Limb (tissue), 2 donors: ENCODE measurements around the gene CNN2.

Experiments
- DNase-seq, 2 donors: peaks; one replicate each; pipeline ENCODE4 v3.0.0-alpha.2; 2016; ENCODE audit errors: extremely low spot score in 2 of 2

CNN2 gene

DNA sequence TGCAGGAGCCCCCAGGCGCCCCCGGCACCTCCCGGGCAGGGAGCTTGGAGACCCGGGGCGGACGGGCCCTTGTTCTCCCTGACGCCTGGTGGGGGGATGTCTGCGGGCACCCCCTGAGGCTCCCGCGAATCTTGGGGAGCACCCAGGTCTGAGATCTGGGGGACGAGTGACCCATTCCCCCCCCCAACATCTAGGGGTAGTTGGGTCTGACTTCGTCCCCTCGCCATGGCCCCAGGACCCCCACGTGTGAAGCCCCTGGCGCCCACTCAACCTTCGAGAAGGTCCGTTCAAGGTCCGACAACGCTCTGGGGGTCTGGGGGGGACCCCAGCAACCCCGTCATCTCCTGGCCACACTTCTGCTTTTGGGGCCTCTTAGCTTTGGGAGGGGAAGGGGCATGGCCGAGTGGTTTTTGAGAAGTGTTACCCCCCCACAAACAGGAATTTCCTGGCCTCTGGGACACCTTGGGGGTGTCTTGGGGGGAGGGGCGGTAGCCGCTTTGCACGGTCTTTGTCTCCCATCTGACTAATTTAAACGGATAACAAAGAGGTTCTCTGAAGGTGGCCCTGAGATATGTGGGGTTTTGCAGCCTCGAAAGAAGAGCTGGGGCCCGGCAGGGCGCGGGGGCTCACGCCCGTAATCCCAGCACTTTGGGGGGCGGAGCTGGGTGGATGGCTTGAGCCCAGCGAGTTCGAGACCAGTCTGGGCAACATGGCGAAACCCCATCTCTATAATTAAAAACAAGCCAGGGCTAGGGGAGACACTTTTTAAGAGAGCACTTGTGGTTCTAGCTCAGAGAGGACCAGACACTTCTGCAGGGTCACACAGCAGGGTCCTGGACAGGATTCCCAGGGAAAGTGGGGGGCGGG is 608 bp downstream of the CNN2 start:
- peak in 1 of 2 donors; percentile 65 for DNase-seq

DNA sequence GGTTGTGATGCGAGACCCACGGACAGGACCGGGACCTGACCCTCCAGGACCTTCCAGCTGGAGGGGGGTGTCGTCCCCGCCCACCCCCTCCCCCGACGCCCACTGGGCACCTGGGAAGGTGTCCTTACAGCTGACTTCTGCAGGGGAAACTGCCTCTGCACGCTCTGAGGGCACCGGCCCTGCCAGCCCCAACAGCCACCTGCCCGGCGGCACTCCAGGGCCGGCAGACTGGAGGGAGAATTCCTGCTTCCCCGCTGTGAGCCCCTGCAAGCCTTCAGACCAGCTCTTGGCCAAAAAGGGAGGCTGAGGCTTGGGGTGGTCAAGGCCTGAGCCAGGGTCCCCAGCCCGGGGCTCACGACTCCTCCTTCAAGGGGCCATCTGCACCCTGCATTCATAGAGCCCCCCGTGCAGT is 1.2 kb downstream of the CNN2 start:
- no peak for DNase-seq

DNA sequence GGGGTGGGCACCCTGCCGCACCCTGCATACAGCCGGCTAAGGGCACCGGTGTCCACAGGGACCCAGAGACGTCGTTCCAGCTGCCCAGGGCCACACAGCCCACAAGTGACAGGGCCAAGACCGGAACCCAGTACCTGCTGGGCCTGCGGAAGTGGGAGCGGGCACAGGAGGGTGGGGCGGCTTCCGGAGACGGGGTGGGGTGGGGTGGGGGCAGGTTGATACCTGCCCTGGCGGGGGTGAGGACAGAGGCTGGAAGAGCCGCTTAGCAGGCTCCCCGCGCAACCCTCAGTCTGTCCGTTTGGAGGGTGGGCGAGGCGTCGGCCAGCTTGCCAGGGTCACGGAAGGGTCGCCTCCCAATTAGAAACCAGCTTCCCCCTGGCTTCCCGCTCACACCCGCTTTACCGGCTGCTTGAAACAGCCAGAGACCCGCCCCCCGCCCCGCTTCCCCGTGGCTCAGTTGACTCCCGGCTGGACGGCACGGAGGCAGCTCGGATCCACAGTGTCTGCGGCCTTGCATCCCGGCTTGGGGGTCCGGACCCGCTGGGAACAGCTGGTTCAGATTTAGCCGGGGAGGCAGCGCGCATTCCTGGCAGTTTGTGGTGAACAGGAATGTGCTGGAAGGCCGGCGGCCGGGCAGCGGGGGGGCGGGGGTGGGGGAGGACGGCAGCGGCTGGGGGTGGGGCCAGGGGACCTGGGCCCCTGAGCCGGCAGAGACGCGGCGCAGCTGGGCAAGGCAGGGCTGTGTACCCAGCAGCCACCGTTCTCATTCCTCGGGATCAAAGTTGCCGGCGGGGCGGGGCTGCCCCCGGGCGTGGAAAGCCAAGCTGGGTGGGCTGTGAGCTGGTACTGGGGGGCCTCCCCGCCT is 1.9 kb downstream of the CNN2 start:
- peak; percentile 80 to 89 for DNase-seq

DNA sequence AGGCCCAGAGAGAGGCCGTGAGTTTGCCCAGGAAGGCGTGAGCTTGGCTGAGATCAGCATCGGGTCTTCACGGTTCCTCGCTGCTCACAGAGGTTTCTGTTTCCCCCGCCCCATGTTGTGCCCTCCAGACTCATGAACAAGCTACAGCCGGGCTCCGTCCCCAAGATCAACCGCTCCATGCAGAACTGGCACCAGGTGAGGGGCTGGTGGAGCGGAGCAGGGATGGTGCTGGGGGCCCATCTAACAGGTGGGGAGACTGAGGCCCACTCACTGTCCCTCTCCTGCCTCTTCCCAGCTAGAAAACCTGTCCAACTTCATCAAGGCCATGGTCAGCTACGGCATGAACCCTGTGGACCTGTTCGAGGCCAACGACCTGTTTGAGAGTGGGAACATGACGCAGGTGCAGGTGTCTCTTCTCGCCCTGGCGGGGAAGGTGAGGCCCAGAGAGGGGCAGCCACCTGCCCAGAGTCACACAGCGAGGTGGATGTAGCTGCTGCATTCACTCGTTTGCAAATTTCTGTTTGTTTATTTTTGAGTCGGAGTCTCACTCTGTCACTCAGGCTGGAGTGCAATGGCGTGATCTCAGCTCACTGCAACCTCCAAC is 6.0 kb downstream of the CNN2 start:
- no peak for DNase-seq

DNA sequence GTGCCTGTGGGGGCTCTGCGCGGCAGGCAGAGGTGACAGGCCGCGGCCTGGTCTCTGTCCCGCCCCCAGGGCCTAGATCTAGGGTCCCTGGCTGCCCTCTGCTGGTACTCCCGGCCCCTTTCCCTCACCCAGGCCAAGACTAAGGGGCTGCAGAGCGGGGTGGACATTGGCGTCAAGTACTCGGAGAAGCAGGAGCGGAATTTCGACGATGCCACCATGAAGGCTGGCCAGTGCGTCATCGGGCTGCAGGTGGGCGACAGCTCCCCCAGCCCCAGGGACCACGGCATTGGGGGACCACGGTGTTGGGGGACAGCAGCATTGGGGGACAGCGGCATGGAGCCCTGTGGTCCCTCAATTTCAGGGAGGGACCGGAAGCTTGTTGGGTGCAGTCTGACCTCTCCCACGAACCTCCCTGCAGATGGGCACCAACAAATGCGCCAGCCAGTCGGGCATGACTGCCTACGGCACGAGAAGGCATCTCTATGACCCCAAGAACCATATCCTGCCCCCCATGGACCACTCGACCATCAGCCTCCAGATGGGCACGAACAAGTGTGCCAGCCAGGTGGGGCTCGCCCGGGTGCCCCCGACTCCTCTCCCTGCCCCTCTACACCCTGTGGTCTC is 9.7 kb downstream of the CNN2 start:
- no peak for DNase-seq

DNA sequence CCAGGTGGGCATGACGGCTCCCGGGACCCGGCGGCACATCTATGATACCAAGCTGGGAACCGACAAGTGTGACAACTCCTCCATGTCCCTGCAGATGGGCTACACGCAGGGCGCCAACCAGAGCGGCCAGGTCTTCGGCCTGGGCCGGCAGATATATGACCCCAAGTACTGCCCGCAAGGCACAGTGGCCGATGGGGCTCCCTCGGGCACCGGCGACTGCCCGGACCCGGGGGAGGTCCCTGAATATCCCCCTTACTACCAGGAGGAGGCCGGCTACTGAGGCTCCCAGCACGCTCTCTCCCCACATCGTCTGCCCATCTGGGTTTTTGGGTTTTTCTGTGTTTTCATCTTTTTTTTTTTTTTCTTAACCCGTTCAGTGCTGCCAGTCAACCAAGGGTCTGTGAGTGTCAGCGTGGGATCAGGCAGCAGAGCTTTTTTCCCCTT is 11.2 kb downstream of the CNN2 start:
- DNase-seq = no peak

DNA sequence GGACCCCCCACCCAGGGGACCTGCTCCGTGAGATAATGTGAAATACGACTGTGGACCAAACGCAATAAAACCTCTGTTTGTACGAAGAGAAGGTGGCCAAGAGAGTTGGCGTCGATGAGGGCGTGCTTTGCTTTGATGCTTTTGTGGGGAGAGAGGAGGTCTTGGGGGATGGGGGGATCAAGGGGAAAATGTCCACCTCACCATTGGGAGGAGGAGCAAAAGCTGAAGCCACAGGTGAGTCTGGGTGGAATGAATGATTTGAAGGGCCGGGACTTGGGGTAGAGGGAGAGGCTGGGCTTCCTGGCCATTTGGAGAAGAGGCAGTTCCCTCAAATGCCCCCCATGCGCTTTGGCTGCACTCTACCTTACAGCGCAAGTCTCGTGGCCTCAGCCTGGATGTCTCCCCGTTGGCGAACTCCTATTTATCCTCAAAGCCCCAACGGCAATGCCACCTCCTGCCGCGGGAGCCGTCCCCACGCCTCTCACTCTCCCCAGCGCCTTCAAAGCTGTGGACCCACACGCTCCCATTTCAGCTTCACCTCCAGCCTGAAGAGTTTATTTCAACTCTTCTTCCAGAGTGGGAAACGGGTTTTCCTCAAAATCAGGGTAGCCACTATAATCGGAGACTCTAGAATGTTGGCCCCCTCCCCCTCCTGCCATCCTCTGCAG is 12.7 kb downstream of the CNN2 start:
- no peak for DNase-seq

DNA sequence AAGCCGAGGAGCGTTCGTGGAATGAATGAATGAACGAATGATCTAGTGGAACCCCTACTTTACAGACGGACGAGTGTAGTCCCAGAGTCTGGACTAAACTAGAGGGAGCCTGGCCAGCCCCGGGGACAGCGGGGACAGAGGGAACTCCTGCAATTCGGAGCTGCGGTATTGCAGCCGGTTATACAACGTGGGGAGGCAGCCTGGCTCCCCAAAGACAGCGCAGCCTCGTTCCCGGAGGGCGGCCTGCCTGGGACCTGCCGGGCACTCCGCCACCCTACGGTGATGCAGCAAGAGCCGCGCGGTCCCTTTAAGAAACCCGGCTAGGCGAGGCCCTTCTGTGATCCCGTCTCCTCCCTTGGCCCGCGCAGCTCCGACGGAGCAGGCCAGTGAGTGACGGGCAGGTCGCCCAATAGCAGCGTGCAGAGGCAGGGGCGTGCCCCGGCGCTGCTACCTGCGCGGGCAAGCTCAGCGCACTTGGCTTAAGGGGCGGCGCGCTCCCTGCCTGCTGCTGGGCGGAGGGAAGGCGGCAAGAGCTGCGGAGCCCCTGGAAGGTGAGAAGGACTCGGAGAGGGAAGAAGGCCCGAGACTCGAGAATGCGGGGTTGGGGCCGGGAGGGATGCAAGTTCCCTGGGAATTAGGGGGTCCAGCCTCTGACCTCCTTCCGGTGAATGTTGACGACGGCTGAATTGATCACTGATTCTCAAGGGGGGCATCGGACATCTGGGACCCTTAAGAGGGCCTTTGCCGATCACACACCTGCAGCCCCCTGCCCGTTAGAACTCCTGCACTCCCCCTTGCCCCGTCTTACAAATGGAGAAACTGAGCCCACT is 13.5 kb downstream of the CNN2 start, which contains the start of gene ABCA7:
Gene ABCA7 (plus strand): TSS at position 462 of the 830 bp plus-strand sequence. CDS start 1,255 bp downstream, outside the sequence.
- peak; percentile 95 to 99 for DNase-seq

DNA sequence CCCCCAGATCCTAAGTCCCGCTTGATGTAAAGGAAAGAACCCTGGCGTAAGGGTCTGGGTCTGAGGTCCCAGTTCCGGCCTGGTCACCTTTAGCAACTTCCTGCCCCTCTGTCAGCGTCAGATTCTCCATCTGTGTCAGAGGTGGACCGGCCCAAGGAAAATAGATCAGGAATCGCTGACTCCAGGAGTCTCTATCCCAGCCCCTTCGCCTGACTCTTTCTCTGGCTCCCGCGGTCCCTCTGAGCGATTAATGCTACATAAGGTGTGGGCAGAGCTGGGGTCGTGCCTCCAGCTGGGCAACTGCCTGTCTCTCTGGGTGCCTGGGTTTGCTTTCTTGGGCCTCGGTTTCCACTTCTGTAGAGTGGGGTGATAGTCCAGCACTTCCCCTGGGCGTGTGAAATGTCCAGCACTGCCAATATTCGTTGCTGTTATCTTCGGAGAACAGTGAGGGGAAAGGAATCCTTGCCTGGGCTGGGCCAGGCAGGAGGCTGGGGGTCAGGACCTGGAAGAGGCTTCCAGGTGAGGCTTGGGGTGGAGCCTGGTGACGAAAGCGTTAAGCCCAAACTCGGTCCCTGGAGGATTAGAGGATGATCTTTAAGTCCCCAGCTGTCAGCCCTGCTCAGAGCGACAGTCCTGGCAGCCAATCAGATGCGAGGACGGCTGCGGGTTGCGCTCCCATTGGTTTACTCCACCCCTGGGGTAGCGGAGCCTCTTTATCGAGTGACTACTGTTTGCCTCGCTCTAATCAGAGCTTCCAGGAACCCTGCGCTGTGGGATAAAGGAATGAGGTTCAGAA is 14.3 kb downstream of the CNN2 start:
- peak; percentile 77 to 90 for DNase-seq

DNA sequence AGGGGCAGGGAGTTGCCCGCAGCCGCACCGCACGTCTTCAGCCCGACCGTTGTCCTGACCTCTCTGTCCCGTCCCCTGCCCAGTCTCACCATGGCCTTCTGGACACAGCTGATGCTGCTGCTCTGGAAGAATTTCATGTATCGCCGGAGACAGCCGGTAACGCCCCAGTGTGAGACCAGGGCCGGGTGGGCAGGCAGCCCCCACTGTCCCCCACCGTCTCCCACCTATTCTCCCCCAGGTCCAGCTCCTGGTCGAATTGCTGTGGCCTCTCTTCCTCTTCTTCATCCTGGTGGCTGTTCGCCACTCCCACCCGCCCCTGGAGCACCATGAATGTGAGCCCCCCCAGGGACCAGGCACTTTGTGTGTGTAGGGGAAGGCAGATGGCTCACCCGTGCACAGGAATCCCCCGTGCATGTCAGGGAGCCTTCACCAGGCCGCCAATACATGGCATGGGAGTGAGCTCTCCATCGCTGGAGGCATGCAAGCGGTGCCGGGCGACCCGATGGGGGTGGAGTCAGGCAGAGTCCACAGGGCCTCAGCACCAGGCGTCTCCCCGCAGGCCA is 14.9 kb downstream of the CNN2 start:
- DNase-seq = no peak

DNA sequence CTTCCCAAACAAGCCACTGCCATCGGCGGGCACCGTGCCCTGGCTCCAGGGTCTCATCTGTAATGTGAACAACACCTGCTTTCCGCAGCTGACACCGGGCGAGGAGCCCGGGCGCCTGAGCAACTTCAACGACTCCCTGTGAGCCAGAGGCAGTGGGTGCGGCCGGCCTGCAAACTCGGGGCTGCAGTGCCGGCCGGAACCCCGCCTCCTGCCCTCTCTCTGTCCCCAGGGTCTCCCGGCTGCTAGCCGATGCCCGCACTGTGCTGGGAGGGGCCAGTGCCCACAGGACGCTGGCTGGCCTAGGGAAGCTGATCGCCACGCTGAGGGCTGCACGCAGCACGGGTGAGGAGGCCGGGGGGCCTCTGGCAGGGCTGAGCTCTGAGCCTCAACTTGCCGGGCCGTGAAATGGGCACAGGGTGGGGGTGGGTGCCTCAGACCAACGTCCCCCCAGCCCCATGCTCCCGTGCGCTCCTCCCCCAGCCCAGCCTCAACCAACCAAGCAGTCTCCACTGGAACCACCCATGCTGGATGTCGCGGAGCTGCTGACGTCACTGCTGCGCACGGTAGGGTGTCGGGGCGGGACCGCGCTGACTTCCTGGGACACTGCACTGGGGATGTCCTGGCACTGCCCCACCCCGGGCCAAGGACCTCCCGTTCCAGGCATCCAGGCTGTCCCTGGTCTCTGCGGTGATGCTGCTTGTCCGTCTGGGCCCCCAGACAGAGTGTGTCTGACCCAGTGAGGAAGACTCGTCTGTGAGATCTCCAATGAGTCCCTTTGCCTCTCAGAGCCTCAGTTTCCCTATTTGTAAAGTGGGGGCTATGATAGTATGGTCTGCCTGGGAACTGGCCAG is 15.7 kb downstream of the CNN2 start:
- DNase-seq = no peak

DNA sequence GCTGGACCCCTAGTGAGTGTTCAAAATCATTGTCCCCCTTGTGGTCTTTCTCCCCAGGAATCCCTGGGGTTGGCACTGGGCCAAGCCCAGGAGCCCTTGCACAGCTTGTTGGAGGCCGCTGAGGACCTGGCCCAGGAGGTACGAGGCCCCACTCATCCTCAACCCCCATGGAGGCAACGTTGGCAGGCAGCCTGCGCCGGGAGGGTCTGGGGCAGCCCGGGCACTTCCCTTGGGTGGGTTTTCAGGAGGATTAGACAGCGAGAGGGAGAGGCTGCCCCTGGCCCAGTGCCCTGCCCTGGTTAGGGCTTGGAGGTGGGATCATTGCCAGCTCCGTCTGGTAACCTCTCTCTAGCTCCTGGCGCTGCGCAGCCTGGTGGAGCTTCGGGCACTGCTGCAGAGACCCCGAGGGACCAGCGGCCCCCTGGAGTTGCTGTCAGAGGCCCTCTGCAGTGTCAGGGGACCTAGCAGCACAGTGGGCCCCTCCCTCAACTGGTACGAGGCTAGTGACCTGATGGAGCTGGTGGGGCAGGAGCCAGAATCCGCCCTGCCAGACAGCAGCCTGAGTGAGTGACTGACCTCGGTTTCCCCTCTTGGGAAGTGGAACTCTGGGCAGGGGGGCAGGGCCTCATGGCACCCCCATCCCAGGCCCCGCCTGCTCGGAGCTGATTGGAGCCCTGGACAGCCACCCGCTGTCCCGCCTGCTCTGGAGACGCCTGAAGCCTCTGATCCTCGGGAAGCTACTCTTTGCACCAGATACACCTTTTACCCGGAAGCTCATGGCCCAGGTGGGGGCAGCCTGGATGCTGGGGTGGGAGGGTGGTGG is 16.5 kb downstream of the CNN2 start:
- no peak for DNase-seq

DNA sequence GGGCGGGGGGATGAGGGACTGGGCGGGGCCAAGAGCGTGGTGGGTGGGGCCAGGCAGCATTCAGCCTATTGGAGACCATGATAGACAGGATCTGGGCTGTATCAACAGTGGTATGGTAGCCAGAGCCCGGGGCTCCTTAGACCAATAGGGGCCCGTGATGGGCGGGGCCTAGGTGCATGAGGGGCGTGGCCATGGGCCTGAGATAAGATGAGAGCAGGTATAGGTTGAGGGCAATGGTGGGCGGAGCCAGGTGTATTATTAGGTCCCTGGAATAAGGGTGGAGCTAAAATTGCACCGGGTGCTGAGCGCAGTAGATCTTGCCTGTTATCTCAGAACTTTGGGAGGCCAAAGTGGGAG is 18.8 kb downstream of the CNN2 start:
- DNase-seq = no peak

DNA sequence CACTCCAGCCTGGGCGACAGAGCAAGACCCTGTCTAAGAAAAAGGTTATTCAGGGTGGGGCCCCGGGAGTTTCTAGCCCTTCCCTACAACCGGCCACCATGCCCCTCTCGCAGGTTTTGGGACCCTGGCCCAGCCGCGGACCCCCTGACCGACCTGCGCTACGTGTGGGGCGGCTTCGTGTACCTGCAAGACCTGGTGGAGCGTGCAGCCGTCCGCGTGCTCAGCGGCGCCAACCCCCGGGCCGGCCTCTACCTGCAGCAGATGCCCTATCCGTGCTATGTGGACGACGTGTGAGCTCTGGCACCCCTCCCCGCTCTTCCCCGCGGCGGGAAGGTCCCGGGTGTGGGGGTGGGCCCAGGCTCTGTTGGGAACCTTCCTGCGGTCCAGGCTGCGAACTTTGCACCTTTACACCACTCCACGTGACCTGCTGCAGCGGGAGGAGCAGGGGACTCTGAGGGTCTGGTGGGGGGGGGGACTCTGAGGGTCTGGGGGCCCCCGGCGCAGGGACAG is 19.8 kb downstream of the CNN2 start:
- DNase-seq = no peak

DNA sequence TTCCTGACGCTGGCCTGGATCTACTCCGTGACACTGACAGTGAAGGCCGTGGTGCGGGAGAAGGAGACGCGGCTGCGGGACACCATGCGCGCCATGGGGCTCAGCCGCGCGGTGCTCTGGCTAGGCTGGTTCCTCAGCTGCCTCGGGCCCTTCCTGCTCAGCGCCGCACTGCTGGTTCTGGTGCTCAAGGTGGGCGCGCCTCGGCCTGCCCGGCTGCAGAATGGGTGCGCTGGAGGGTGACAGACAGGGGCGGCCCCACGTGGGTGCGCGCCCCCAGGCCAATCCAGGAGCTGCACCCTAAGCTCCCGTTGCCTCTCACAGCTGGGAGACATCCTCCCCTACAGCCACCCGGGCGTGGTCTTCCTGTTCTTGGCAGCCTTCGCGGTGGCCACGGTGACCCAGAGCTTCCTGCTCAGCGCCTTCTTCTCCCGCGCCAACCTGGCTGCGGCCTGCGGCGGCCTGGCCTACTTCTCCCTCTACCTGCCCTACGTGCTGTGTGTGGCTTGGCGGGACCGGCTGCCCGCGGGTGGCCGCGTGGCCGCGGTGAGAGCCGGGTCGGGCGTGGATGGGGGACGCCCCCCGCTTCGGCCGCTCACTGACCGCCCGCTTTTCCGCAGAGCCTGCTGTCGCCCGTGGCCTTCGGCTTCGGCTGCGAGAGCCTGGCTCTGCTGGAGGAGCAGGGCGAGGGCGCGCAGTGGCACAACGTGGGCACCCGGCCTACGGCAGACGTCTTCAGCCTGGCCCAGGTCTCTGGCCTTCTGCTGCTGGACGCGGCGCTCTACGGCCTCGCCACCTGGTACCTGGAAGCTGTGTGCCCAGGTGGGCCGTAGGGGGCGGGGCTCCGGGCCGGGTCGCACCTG is 20.7 kb downstream of the CNN2 start:
- no peak for DNase-seq

DNA sequence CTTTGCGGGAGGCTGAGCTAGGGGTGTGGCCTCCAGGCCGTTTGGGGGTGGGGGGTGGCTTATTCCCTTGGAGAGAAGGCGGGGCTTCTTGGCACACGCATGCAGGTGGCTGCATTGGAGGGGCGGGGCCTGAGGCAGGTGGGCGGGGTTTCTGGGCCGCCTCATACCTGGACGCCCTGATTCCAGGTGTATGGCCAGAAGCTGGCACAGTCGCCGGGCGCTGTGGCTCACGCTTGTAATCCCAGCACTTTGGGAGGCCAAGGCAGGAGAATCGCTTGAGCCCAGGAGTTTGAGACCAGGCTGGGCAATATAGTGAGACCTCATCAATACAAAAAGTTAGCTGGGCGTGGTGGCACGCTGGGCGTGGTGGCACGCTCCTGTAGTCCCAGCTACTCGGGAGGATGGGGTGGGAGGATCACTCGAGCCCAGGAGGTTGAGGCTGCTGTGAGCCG is 21.3 kb downstream of the CNN2 start:
- DNase-seq = no peak
